ENCODE data around the gene NECTIN3.

The NECTIN3 gene

DNA sequence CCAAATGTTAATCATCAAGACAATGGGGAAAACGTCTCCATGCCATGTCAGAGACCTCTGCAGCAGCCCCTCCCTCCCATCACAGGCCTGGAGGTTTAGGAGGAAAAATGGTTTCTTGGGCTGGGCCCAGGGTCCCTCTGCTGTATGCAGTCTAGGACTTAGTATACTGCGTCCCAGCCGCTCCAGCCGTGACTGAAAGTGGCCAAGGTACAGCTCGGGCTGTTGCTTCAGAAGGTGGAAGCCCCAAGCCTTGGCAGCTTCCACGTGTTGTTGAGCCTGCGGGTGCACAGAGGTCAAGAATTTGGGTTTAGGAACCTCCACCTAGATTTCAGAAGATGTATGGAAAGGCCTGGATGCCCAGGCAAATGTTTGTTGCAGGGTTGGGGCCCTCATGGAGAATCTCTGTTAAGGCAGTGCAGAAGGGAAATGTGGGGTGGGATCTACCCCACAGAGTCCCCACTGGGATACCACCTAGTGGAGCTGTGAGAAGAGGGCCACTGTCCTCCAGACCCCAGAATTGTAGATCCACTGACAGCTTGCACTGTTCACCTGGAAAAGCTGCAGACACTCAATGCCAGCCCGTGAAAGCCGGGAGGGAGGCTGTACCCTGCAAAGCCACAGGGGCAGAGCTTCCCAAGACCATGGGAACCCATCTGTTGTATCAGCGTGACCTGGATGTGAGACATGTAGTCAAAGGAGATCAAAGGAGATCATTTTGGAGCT lies 25.0 kb downstream of the NECTIN3 start:
- Histone ChIP-seq H3K9me3 (ENCODE audit: control insufficient read depth, low read length) (no peaks in the 10 kb centered on the region), H3K36me3 (ENCODE audit: control insufficient read depth, insufficient read depth, low read length) (no peaks in the 10 kb centered on the region), H3K4me1 (ENCODE audit: control insufficient read depth, insufficient read depth, low read length) (no peaks in the 10 kb centered on the region), H3K9ac (ENCODE audit: low read length) (no peak overlapping the region), H3K27me3 (ENCODE audit: control insufficient read depth, insufficient read depth, low read length) (no peaks in the 10 kb centered on the region), H3K4me3 (ENCODE audit: low read length) (no peak overlapping the region)

- Histone ChIP-seq H3K9me3 (ENCODE audit: control insufficient read depth, low read length) (no peaks in the 10 kb centered on the region), H3K9ac (ENCODE audit: low read length) (no peak overlapping the region), H3K4me3 (ENCODE audit: low read length) (no peak overlapping the region), H3K4me1 (ENCODE audit: control insufficient read depth, insufficient read depth, low read length) (no peaks in the 10 kb centered on the region), H3K27me3 (ENCODE audit: control insufficient read depth, insufficient read depth, low read length) (no peaks in the 10 kb centered on the region), H3K36me3 (ENCODE audit: control insufficient read depth, insufficient read depth, low read length) (no peaks in the 10 kb centered on the region)
Observed at GRCh38 chr3:111103807-111104206, 32.2 kb downstream of the NECTIN3 start.

- Histone ChIP-seq H3K36me3 (ENCODE audit: control insufficient read depth, insufficient read depth, low read length) (no peaks in the 10 kb centered on the region), H3K9me3 (ENCODE audit: control insufficient read depth, low read length) (no peaks in the 10 kb centered on the region), H3K4me3 (ENCODE audit: low read length) (no peak overlapping the region), H3K27me3 (ENCODE audit: control insufficient read depth, insufficient read depth, low read length) (no peaks in the 10 kb centered on the region), H3K9ac (ENCODE audit: low read length) (no peak overlapping the region), H3K4me1 (ENCODE audit: control insufficient read depth, insufficient read depth, low read length) (no peaks in the 10 kb centered on the region)
Observed at GRCh38 chr3:111106993-111107661, 35.5 kb downstream of the NECTIN3 start.

- Histone ChIP-seq H3K4me3 (ENCODE audit: low read length) (no peak overlapping the region), H3K9ac (ENCODE audit: low read length) (no peak overlapping the region), H3K36me3 (ENCODE audit: control insufficient read depth, insufficient read depth, low read length) (no peaks in the 10 kb centered on the region), H3K27me3 (ENCODE audit: control insufficient read depth, insufficient read depth, low read length) (no peaks in the 10 kb centered on the region), H3K9me3 (ENCODE audit: control insufficient read depth, low read length) (no peaks in the 10 kb centered on the region), H3K4me1 (ENCODE audit: control insufficient read depth, insufficient read depth, low read length) (no peaks in the 10 kb centered on the region)
Observed at GRCh38 chr3:111107662-111108035, 36.0 kb downstream of the NECTIN3 start.

DNA sequence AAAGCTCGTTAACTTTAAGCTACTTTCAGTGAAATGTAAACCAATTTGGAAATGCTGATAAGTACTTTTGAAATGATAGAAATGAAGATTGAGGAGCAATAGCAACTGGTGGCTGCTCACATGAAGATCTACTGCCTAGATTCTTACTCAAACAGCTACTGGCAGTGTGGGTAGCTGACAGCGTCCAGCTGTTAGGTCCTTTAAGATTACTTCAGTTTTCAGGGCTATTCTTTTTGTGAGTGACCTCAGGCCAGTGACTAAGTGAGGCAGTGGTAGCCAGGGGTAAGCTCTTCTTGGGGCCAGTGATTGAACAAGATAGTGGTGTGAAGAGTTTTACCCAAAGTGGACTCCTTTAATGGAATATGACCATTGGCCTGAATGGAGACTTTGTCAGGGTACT lies 41.3 kb downstream of the NECTIN3 start:
- H3K4me1 ChIP-seq (ENCODE audit: control insufficient read depth, insufficient read depth, low read length), result no peaks in the 10 kb centered on the region
- H3K9ac ChIP-seq (ENCODE audit: low read length), result no peak overlapping the region
- no peaks in the 10 kb centered on the region for H3K27me3 ChIP-seq (ENCODE audit: control insufficient read depth, insufficient read depth, low read length)
- no peaks in the 10 kb centered on the region for H3K9me3 ChIP-seq (ENCODE audit: control insufficient read depth, low read length)
- H3K4me3 ChIP-seq (ENCODE audit: low read length), result no peak overlapping the region
- no peaks in the 10 kb centered on the region for H3K36me3 ChIP-seq (ENCODE audit: control insufficient read depth, insufficient read depth, low read length)

GRCh38 chr3:111128884-111129283 lies 57.3 kb downstream of the NECTIN3 start:
- no peaks in the 10 kb centered on the region for H3K27me3 ChIP-seq (ENCODE audit: control insufficient read depth, insufficient read depth, low read length)
- H3K36me3 ChIP-seq (ENCODE audit: control insufficient read depth, insufficient read depth, low read length), result no peaks in the 10 kb centered on the region
- peaks cover under 1% of the 10 kb centered on the region for H3K4me1 ChIP-seq (ENCODE audit: control insufficient read depth, insufficient read depth, low read length)
- H3K9ac ChIP-seq (ENCODE audit: low read length), result no peak overlapping the region
- no peaks in the 10 kb centered on the region for H3K9me3 ChIP-seq (ENCODE audit: control insufficient read depth, low read length)
- H3K4me3 ChIP-seq (ENCODE audit: low read length), result no peak overlapping the region

DNA sequence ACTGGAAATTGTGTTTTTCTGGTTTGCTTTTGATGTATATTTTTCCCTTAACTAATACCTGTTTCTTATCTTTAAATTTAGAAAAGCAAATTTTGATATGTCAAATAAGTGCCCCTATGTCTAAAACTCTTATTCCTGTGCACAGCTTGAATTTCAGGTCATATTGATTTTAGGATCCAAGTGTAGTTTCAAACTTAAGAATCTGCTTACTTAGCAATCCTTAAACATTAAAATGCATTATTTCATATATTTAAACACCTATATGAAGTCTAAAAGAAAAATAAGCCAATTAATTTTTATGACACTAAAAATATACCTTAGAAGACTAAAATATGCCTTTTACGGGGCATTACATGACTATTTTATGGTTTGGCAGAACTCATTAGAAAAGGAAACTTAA lies 59.2 kb downstream of the NECTIN3 start:
- peaks cover 4% of the 10 kb centered on the region for H3K4me1 ChIP-seq (ENCODE audit: control insufficient read depth, insufficient read depth, low read length)
- H3K4me3 ChIP-seq (ENCODE audit: low read length), result no peak overlapping the region
- H3K27me3 ChIP-seq (ENCODE audit: control insufficient read depth, insufficient read depth, low read length), result no peaks in the 10 kb centered on the region
- H3K9ac ChIP-seq (ENCODE audit: low read length), result no peak overlapping the region
- H3K9me3 ChIP-seq (ENCODE audit: control insufficient read depth, low read length), result no peaks in the 10 kb centered on the region
- H3K36me3 ChIP-seq (ENCODE audit: control insufficient read depth, insufficient read depth, low read length), result no peaks in the 10 kb centered on the region

- Histone ChIP-seq H3K27me3 (ENCODE audit: control insufficient read depth, insufficient read depth, low read length) (no peaks in the 10 kb centered on the region), H3K36me3 (ENCODE audit: control insufficient read depth, insufficient read depth, low read length) (no peaks in the 10 kb centered on the region), H3K9ac (ENCODE audit: low read length) (no peak overlapping the region), H3K4me1 (ENCODE audit: control insufficient read depth, insufficient read depth, low read length) (peaks cover 4% of the 10 kb centered on the region), H3K4me3 (ENCODE audit: low read length) (no peak overlapping the region), H3K9me3 (ENCODE audit: control insufficient read depth, low read length) (no peaks in the 10 kb centered on the region)
Observed at GRCh38 chr3:111134302-111134701, 62.7 kb downstream of the NECTIN3 start.

DNA sequence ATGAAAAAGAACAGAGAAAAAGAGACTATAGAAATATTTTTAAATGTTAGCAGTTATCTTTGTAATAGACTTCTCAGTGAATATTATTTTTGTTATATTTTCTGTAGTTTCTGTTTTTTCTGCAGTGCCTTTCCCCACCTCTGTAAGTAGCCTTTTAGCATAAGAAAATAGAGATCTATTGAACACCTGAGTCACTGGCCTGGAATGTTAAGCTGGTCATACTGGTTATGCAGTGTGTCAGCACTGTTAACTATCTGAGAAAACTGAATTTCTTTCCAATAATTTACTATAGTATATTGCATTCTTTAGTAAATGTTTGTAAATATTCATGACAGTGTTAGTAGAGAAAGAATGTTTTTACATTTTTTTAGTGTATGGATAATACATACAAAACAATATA lies 79.8 kb downstream of the NECTIN3 start:
- Histone ChIP-seq H3K4me3 (ENCODE audit: low read length) (no peak overlapping the region), H3K27me3 (ENCODE audit: control insufficient read depth, insufficient read depth, low read length) (no peaks in the 10 kb centered on the region), H3K9ac (ENCODE audit: low read length) (no peak overlapping the region), H3K9me3 (ENCODE audit: control insufficient read depth, low read length) (no peaks in the 10 kb centered on the region), H3K4me1 (ENCODE audit: control insufficient read depth, insufficient read depth, low read length) (peaks cover 6% of the 10 kb centered on the region), H3K36me3 (ENCODE audit: control insufficient read depth, insufficient read depth, low read length) (no peaks in the 10 kb centered on the region)

DNA sequence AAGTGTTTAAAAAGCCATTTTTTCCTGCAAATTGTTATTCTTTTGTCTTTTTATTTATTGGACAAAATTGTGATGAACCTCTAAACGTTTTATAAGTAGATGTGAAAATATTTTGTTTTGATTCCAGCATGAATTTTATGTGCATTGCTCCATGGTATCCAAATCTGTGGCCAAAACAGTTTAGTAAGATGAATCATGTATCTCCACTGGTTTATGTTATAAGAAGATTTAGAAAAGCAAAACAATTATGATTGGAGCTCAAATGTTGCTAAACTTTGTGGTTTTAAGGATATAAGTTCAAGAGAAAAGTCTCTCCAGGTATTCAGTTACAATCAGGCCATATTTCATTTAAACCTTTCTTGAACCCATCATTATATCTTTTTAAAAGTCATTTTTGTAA lies 80.9 kb downstream of the NECTIN3 start:
- no peaks in the 10 kb centered on the region for H3K9me3 ChIP-seq (ENCODE audit: control insufficient read depth, low read length)
- H3K27me3 ChIP-seq (ENCODE audit: control insufficient read depth, insufficient read depth, low read length), result no peaks in the 10 kb centered on the region
- no peak overlapping the region for H3K9ac ChIP-seq (ENCODE audit: low read length)
- H3K4me3 ChIP-seq (ENCODE audit: low read length), result no peak overlapping the region
- H3K4me1 ChIP-seq (ENCODE audit: control insufficient read depth, insufficient read depth, low read length), result peaks cover 6% of the 10 kb centered on the region
- no peaks in the 10 kb centered on the region for H3K36me3 ChIP-seq (ENCODE audit: control insufficient read depth, insufficient read depth, low read length)

DNA sequence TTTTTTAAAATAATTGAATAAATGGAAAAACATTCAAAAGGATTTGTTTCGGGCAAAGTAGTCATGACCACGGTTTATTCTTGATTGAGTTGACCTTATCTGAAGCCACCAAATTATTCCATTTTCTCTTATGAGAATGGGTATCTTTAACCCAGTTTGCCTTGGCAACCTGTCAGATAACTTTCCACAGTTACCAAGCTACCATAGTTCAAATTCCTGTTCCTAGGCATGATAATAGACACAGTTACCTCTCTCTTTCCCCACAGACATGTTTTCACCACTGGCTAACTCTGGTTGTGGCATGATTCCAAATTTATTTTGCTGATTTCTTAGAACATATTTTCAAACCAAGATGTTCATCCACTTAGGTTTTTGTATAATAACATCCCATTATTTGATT lies 84.9 kb downstream of the NECTIN3 start:
- H3K9ac ChIP-seq (ENCODE audit: low read length), result no peak overlapping the region
- H3K9me3 ChIP-seq (ENCODE audit: control insufficient read depth, low read length), result no peaks in the 10 kb centered on the region
- peaks cover 6% of the 10 kb centered on the region for H3K4me1 ChIP-seq (ENCODE audit: control insufficient read depth, insufficient read depth, low read length)
- no peaks in the 10 kb centered on the region for H3K27me3 ChIP-seq (ENCODE audit: control insufficient read depth, insufficient read depth, low read length)
- no peaks in the 10 kb centered on the region for H3K36me3 ChIP-seq (ENCODE audit: control insufficient read depth, insufficient read depth, low read length)
- no peak overlapping the region for H3K4me3 ChIP-seq (ENCODE audit: low read length)

DNA sequence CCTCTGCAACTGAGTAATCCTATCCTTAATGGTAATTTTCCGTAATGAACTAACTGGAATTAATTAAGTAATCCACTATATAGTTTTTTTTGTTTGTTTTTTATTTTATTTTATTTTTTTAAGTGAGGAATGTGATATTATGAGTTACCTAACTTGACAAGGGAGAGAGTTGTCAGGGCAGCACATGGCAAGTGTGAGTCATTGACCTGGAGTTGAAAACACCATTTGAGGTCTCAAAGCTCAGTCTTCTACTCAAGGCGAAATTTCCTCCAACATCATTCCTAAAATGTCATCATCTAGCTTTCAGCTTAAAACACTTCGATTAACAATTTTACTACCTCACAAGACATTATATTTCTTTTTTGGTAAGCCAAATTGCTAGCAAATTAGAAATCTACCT lies 87.8 kb downstream of the NECTIN3 start:
- Histone ChIP-seq H3K9ac (ENCODE audit: low read length) (no peak overlapping the region), H3K4me3 (ENCODE audit: low read length) (no peak overlapping the region), H3K4me1 (ENCODE audit: control insufficient read depth, insufficient read depth, low read length) (peaks cover 6% of the 10 kb centered on the region), H3K27me3 (ENCODE audit: control insufficient read depth, insufficient read depth, low read length) (no peaks in the 10 kb centered on the region), H3K9me3 (ENCODE audit: control insufficient read depth, low read length) (no peaks in the 10 kb centered on the region), H3K36me3 (ENCODE audit: control insufficient read depth, insufficient read depth, low read length) (no peaks in the 10 kb centered on the region)
